ENCODE data around the gene ATF7. TPM values are rescaled to one million over a fixed set of nuclear protein-coding genes. Genes with fewer than 3 reads are reported as not detected.
"Not testable (repeated sequence)": the region's sequence is repeated elsewhere in the genome, so short reads cannot be mapped to it uniquely, and the experiment has no call there.

The ATF7 gene
- total RNA-seq, 4 donors from 2014 or later = 12.5 to 28.0 (median 20.6) TPM

- 86 to 87% methylated on average over 13 to 14 of the region's 14 CpGs for WGBS, 2 donors
- H3K36me3 ChIP-seq = peaks cover 0 to 53% (median 16%) of the 10 kb centered on the region in 3 donors
- no peaks in the 10 kb centered on the region for H3K9me3 ChIP-seq
- H3K27ac ChIP-seq = no peak overlapping the region
- intact Hi-C loops (cut with DNase I) = loop anchor here (10.0 kb wide), 1 partner anchor 52 kb away; no protein-coding TSS in a partner anchor
- no peaks in the 10 kb centered on the region for H3K27me3 ChIP-seq
- H3K4me3 ChIP-seq = no peak overlapping the region
- H3K4me1 ChIP-seq = peaks cover 0 to 14% (median under 1%) of the 10 kb centered on the region in 3 donors
- no peak for DNase-seq
- no peak for TF ChIP-seq POLR2A (IDR thresholded peaks at IDR 0.05)
These were observed 73.5 kb downstream of the ATF7 start for GRCh38 chr12:53552361-53553327.

- DNase-seq = no peak
- peaks cover 0 to 58% (median 16%) of the 10 kb centered on the region in 3 donors for H3K36me3 ChIP-seq
- H3K9me3 ChIP-seq = no peaks in the 10 kb centered on the region
- no peak for TF ChIP-seq POLR2A (IDR thresholded peaks at IDR 0.05)
- TF ChIP-seq CTCF (IDR thresholded peaks at IDR 0.05) = no peak
- no peak overlapping the region for H3K4me3 ChIP-seq
- no peak overlapping the region for H3K27ac ChIP-seq
- H3K4me1 ChIP-seq = peaks cover 0 to 7% (median 0%) of the 10 kb centered on the region in 3 donors
- 96% methylated on average over 2 of the region's 2 CpGs for WGBS, 2 donors
- H3K27me3 ChIP-seq = no peaks in the 10 kb centered on the region
- intact Hi-C loops (cut with DNase I) = loop anchor here (10.0 kb wide), 1 partner anchor 53 kb away; no protein-coding TSS in a partner anchor
These were observed 74.3 kb downstream of the ATF7 start for GRCh38 chr12:53551889-53552291.

- no peak overlapping the region for H3K27ac ChIP-seq
- H3K36me3 ChIP-seq = peaks cover 0 to 69% (median 16%) of the 10 kb centered on the region in 3 donors
- H3K9me3 ChIP-seq = no peaks in the 10 kb centered on the region
- no peak for TF ChIP-seq POLR2A (IDR thresholded peaks at IDR 0.05)
- TF ChIP-seq CTCF (IDR thresholded peaks at IDR 0.05) = no peak
- no peak for DNase-seq
- WGBS, 2 donors = 72 to 79% methylated on average over 1 of the region's 1 CpG
- H3K4me1 ChIP-seq = peaks cover 0 to 6% (median 0%) of the 10 kb centered on the region in 3 donors
- no peaks in the 10 kb centered on the region for H3K27me3 ChIP-seq
- intact Hi-C loops (cut with DNase I) = loop anchor here (10.0 kb wide), 1 partner anchor 54 kb away; no protein-coding TSS in a partner anchor
- H3K4me3 ChIP-seq = no peak overlapping the region
These were observed 75.6 kb downstream of the ATF7 start for GRCh38 chr12:53550595-53550994.

- not testable (repeated sequence) for H3K27ac ChIP-seq, H3K4me3 ChIP-seq, H3K9me3 ChIP-seq, DNase-seq, H3K4me1 ChIP-seq, H3K27me3 ChIP-seq
- H3K36me3 ChIP-seq = peaks cover 0 to 74% (median 16%) of the 10 kb centered on the region in 3 donors
- WGBS, 2 donors = 100% methylated on average over 3 to 8 of the region's 8 CpGs
- intact Hi-C loops (cut with DNase I) = loop anchor here (10.0 kb wide), 1 partner anchor 55 kb away; no protein-coding TSS in a partner anchor
These were observed 76.1 kb downstream of the ATF7 start for GRCh38 chr12:53550131-53550530.

GRCh38 chr12:53548354-53548753 is 77.8 kb downstream of the ATF7 start:
- DNase-seq; H3K4me3 ChIP-seq; intact Hi-C loops (cut with DNase I); H3K27ac ChIP-seq; H3K27me3 ChIP-seq; H3K9me3 ChIP-seq: not testable (repeated sequence)
- H3K36me3 ChIP-seq = peaks cover 0 to 81% (median 16%) of the 10 kb centered on the region in 3 donors
- H3K4me1 ChIP-seq = peaks cover 0 to 25% (median 10%) of the 10 kb centered on the region in 3 donors
- WGBS, 2 donors = 96% methylated on average over 5 to 6 of the region's 6 CpGs

- TF ChIP-seq CTCF (IDR thresholded peaks at IDR 0.05) (peak; percentile 31 to 91 (median 87)), POLR2A (IDR thresholded peaks at IDR 0.05) (no peak)
- intact Hi-C loops (cut with DNase I) = loop anchor here (5.0 kb wide), 1 partner anchor 134 kb away; the partner anchor contains the start of gene ATP5MC2
- H3K4me1 ChIP-seq = peaks cover under 1 to 43% (median 20%) of the 10 kb centered on the region in 3 donors
- H3K4me3 ChIP-seq = no peak overlapping the region
- H3K9me3 ChIP-seq = no peaks in the 10 kb centered on the region
- no peak for DNase-seq
- WGBS, 2 donors = 14 to 16% methylated on average over 5 of the region's 5 CpGs
- peak overlapping the region; percentile 32 to 70 (median 55) for H3K27ac ChIP-seq
- H3K27me3 ChIP-seq = no peaks in the 10 kb centered on the region
- peaks cover 0 to 83% (median 26%) of the 10 kb centered on the region in 3 donors for H3K36me3 ChIP-seq
These were observed 82.6 kb downstream of the ATF7 start for GRCh38 chr12:53543539-53543938.

All from esophagus squamous epithelium (tissue), 5 donors.